ENCODE data around the gene SEMA3A.

The SEMA3A gene

GRCh38 chr7:84125654-84126053 lies 68.9 kb downstream of the SEMA3A start:
- TF ChIP-seq ZFX (IDR thresholded peaks at IDR 0.05; ENCODE audit: borderline replicate concordance), result no peak
- H3K27ac ChIP-seq, result no peak overlapping the region

GRCh38 chr7:84123965-84124547 lies 70.5 kb downstream of the SEMA3A start:
- TF ChIP-seq CTCF (IDR thresholded peaks at IDR 0.05), result no peak
- no peak for TF ChIP-seq ZFX (IDR thresholded peaks at IDR 0.05; ENCODE audit: borderline replicate concordance)
- H3K27ac ChIP-seq, result no peak overlapping the region

- TF ChIP-seq CTCF (IDR thresholded peaks at IDR 0.05), result no peak
- TF ChIP-seq ZFX (IDR thresholded peaks at IDR 0.05; ENCODE audit: borderline replicate concordance), result no peak
- H3K27ac ChIP-seq, result no peak overlapping the region
These were observed 71.8 kb downstream of the SEMA3A start for GRCh38 chr7:84122582-84123360.

GRCh38 chr7:84117304-84117703 lies 77.3 kb downstream of the SEMA3A start:
- H3K27ac ChIP-seq, result no peak overlapping the region
- TF ChIP-seq CTCF (IDR thresholded peaks at IDR 0.05) (no peak), ZFX (IDR thresholded peaks at IDR 0.05; ENCODE audit: borderline replicate concordance) (no peak)

- no peak for TF ChIP-seq ZFX (IDR thresholded peaks at IDR 0.05; ENCODE audit: borderline replicate concordance)
- TF ChIP-seq CTCF (IDR thresholded peaks at IDR 0.05), result no peak
- no peak overlapping the region for H3K27ac ChIP-seq
These were observed 80.4 kb downstream of the SEMA3A start for GRCh38 chr7:84113906-84114850.

GRCh38 chr7:84113286-84113685 lies 81.3 kb downstream of the SEMA3A start:
- H3K27ac ChIP-seq, result no peak overlapping the region

More at GRCh38 chr7:84113286-84113685, 81.3 kb downstream of the SEMA3A start:
- no peak for TF ChIP-seq ZFX (IDR thresholded peaks at IDR 0.05; ENCODE audit: borderline replicate concordance)
- TF ChIP-seq CTCF (IDR thresholded peaks at IDR 0.05), result no peak

All from 22Rv1 (cell line).